HG02981 (cell line): Measurements from ENCODE around the gene GOLGA6C.
"Not testable (repeated sequence)": the region's sequence is repeated elsewhere in the genome, so short reads cannot be mapped to it uniquely, and the experiment has no call there.

Source experiments
- ATAC-seq: cut with Tn5 transposase; IDR thresholded peaks from one replicate; pipeline ENCODE4 v1.9.1; 2021; ENCODE audit warnings: mild to moderate bottlenecking, moderate library complexity; ENCODE audit not compliant: unreplicated experiment

Gene GOLGA6C

GRCh38 chr15:75225951-75226732 is 32.0 kb upstream of the GOLGA6C start:
- ATAC-seq = no peak

- not testable (repeated sequence) for ATAC-seq
Observed at GRCh38 chr15:75227112-75227511, 31.0 kb upstream of the GOLGA6C start.

DNA sequence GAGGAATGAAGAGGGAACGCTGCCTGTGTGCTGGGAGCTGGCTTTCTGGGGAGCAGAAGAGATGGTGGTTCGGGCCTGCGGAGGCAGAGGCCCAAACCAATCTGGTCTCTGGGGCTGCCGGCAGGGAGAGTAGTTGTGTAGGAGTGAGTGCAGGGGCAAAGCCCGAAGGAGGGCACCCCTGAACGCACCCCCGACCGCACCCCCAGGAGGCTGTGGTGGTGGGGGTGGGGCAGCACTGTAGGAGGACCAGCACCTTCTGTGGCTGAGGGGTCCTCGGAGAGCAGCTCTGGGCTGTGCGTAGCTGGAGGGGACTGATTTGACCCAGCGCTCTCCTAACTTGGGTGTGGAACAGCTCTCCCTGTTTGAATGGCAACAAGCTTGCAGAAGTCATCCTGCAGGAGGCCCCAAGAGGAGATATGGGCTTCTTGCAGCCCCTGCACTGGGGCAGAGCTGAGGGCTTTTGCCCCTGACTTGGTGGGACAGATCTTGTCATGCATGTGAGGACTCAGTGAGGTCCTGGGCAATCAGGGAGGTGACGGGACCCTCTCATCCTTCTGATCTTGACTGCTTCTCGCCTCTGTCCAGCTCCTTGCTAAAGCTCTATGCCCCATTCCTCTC is 30.4 kb upstream of the GOLGA6C start:
- ATAC-seq = no peak

GRCh38 chr15:75228787-75229186 is 29.3 kb upstream of the GOLGA6C start:
- no peak for ATAC-seq

- no peak for ATAC-seq
Observed at GRCh38 chr15:75229191-75230015, 28.7 kb upstream of the GOLGA6C start.

DNA sequence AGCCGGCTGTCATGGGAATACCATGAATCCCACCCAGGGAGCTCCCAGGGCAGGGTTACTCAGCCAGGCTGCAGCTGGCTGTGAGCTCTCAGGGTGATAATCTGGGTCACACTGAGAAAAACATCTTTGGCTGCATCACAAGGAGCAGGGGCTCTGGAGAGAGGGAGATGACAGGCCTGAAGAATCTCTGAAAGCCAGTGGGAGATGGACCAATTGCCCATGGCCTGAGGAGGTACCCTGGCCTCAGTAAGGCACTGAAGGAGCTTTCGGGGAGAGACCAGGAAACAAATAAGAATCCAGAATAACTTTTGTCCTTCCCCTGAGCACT is 28.2 kb upstream of the GOLGA6C start:
- no peak for ATAC-seq

GRCh38 chr15:75230551-75231371 is 27.4 kb upstream of the GOLGA6C start:
- no peak for ATAC-seq

- no peak for ATAC-seq
Observed at GRCh38 chr15:75231836-75232235, 26.3 kb upstream of the GOLGA6C start.

GRCh38 chr15:75232252-75232813 is 25.8 kb upstream of the GOLGA6C start:
- ATAC-seq = no peak

DNA sequence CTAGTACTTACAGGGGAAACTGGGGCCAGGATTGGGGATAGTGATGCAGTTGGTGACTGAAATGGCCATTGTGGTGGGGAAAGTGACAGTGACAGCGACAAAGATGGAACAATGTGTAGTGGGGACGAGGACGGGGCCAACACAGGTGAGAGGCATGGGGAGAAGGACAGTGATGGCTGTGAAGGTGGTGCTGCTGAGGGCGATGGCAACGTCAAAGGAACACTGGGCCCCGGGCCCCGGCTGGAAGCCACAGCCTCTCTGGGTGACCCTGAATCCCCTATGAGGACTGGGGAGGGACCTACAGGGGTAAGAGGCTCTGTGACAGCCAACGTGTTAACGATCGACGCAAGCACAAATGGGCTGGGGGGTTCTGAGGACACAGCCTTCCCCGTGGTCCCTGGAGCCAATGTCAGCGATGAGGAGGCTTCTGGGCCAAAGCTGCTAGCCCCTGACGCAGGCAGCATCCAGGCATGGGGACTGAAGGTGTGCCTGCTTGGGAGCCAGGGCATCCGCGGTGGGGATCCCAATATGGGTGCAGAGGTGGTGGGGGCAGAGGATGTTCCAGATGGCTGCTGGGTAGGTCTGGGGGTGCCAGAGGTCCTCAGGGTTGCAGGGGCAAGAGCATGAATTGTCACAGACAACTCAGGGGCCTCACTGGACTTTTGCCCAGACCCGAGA is 25.2 kb upstream of the GOLGA6C start:
- no peak for ATAC-seq

DNA sequence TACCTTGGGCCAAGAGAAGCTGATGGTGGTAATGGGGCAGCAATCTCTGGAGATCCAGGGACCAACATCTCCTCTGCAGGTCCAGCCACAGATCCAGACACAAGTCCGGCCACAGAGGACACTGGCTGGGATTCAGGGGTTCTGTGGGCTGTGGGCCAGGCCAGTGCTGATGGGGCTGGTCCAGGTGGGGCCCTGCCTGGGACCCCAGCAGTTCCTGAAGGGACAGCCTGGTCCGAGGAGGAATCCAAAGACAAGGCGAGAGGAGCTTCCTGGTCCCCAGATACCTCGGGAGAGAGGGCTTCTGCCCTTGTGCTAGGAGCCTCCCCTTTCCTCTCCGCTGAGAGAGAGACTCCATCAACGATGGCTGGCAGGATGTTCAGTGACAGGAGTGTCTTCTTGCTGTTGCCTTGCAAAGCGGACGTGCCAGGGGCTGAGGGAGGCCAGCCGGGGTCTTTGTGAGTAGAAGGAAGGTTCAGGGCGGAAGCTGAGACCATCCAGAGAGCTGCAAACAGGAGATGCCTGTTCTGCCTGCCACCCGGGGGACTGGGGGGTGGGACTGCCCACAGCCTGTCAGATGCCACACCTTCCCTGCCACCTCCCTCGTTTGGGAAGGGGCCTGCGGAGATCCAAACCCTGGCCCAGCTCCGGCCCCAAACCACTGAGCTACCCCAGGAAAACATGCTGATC is 24.5 kb upstream of the GOLGA6C start:
- ATAC-seq = no peak

- no peak for ATAC-seq
Observed at GRCh38 chr15:75234191-75234810, 23.8 kb upstream of the GOLGA6C start.

DNA sequence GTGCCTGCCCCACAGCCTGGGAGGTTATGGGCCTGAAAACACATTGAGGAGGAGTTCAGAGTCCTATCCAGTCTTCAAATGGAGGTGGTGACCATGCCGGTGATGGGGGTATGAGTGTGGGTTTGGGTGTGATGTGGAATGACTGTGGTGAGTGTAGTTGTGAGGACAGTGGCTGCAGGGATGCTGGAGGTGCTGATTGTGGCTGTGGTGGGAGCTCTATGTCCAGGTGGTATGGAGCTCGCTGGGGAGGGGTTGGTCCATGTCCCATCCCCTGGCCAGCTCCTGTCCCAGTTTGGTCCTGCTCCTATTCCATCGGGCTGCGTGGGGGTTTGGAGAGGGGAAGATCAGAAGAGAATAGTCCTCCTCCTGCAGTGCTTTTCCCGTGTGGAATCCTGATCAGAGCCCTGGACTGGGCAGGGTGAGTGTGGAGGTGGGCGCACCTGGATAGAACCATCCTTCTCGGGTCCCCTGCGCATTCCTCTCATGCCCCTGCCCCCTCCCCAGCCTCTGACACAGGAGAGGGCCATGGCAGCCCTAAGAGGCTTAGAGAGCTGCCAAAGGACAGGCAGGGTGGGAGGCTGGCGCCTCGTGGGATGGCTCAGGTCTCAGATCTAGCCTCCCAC is 23.0 kb upstream of the GOLGA6C start:
- ATAC-seq = no peak

GRCh38 chr15:75235760-75236729 is 22.1 kb upstream of the GOLGA6C start:
- ATAC-seq = no peak

GRCh38 chr15:75237316-75237982 is 20.7 kb upstream of the GOLGA6C start:
- ATAC-seq = no peak

DNA sequence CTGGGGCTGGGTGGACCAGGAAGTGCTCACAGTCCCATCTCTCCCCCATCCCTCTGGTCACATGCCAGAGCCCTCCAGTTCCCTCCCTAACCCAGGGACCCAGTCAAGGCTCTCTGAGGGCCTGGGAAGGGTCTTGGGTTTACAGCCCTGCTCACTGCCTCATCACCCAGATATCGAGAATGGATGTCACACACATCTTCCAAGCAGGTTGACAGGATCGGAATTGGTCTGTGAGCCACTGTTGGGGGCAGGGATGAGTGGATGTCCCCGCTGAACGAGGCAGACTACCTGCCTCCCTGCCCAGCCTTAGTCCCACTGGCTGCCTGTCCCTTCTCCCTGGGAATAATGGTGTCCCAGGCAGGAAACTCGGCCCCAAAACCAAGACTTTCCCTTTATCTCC is 20.0 kb upstream of the GOLGA6C start:
- no peak for ATAC-seq

- ATAC-seq = not testable (repeated sequence)
Observed at GRCh38 chr15:75245741-75246140, 12.4 kb upstream of the GOLGA6C start.
